Endothelial cell of umbilical vein (primary cell): ENCODE data around the gene OTOP2. TPM values are rescaled to one million over a fixed set of nuclear protein-coding genes. Genes with fewer than 3 reads are reported as not detected.

Experiments used
- BruUV-seq: library from RNA; stranded (reverse); fragments of 400-500 nt; replicated peaks from 2 replicates; lab custom pipeline; 2021; lab: Mats Ljungman, UMichigan
- CTCF ChIA-PET: fragments of 300-600, 350-600 bp; sonication (Branson Sonifier 250); formaldehyde crosslinking; loops from one replicate; lab custom pipeline; 2021; ENCODE audit warnings: antibody characterized with exemption, inconsistent platforms; lab: Charles Lee
- POLR2A ChIA-PET: fragments of 300-600, 350-600 bp; sonication (Branson Sonifier 250); formaldehyde crosslinking; loops from one replicate; lab custom pipeline; 2021; ENCODE audit warnings: antibody characterized with exemption, inconsistent platforms; lab: Charles Lee
- DNase-seq: peaks from one replicate; pipeline ENCODE4 v3.0.0-alpha.2; 2011; ENCODE audit warnings: low read depth, low spot score
- FAIRE-seq: peaks from 2 replicates; lab custom pipeline; 2011; peaks lifted over from hg19 to GRCh38; lab: Jason Lieb, UNC
- H2AFZ ChIP-seq: 2 replicates; pipeline ENCODE4 v1.6.0; 2012; ENCODE audit warnings: low read depth, low read length, control low read depth, inconsistent platforms
- H3K27ac ChIP-seq: 2 replicates; pipeline ENCODE4 v1.5.1; 2011; ENCODE audit warnings: low read depth, mild to moderate bottlenecking, control low read depth, low read length, moderate library complexity; ENCODE audit not compliant: insufficient read depth
- H3K27me3 ChIP-seq, 2 experiments: 2 replicates each; pipeline versions ENCODE4 v1.6.0 to v1.6.1; 2011; ENCODE audit warnings: low read length in 2 of 2, mixed read lengths in 1 of 2; ENCODE audit not compliant: control insufficient read depth in 2 of 2, insufficient read depth in 2 of 2
- H3K36me3 ChIP-seq, 2 experiments: 2 replicates in 1 of 2; 3 replicates in 1 of 2; pipeline ENCODE4 v1.5.1; 2011; ENCODE audit warnings: low read length in 2 of 2, mild to moderate bottlenecking in 1 of 2, moderate library complexity in 1 of 2; ENCODE audit not compliant: control insufficient read depth in 2 of 2, insufficient read depth in 2 of 2; ENCODE audit errors: extremely low read depth in 1 of 2
- H3K4me1 ChIP-seq: 3 replicates; pipeline ENCODE4 v1.5.1; 2011; ENCODE audit warnings: mild to moderate bottlenecking, low read length; ENCODE audit not compliant: control insufficient read depth, insufficient read depth; ENCODE audit errors: extremely low read depth
- H3K4me2 ChIP-seq: 2 replicates; pipeline ENCODE4 v1.6.1; 2011; ENCODE audit warnings: low read length, control low read depth, mixed read lengths; ENCODE audit not compliant: insufficient read depth
- H3K4me3 ChIP-seq, 3 experiments: fragments of 200-600 bp in 1 of 3; sonication (generic), shearing (Covaris generic) in 1 of 3; replicated peaks in 1 of 3; 2 replicates each; pipeline ENCODE4 v1.5.1; 2011 to 2016; ENCODE audit warnings: control low read depth in 3 of 3, low read length in 3 of 3, mild to moderate bottlenecking in 2 of 3, inconsistent platforms in 1 of 3, low read depth in 1 of 3, moderate library complexity in 1 of 3; ENCODE audit not compliant: insufficient read depth in 1 of 3
- H3K79me2 ChIP-seq: 2 replicates; pipeline ENCODE4 v1.6.0; 2012; ENCODE audit warnings: low read length, inconsistent platforms; ENCODE audit not compliant: control insufficient read depth, insufficient read depth
- H3K9ac ChIP-seq: replicated peaks from 2 replicates; pipeline ENCODE3; 2011; ENCODE audit warnings: low read length, control low read depth; ENCODE audit not compliant: insufficient read depth; ENCODE audit errors: extremely low read depth
- H3K9me1 ChIP-seq: replicated peaks from 3 replicates; pipeline ENCODE4 v1.6.0; 2011; ENCODE audit warnings: mild to moderate bottlenecking, low read length; ENCODE audit not compliant: control insufficient read depth, insufficient read depth; ENCODE audit errors: extremely low read depth
- H3K9me3 ChIP-seq: replicated peaks from 2 replicates; pipeline ENCODE4 v1.5.1; 2012; ENCODE audit warnings: low read length, inconsistent platforms; ENCODE audit not compliant: control insufficient read depth, insufficient read depth
- H4K20me1 ChIP-seq: replicated peaks from 2 replicates; pipeline ENCODE3; 2011; ENCODE audit warnings: mild to moderate bottlenecking, low read length; ENCODE audit not compliant: control insufficient read depth, insufficient read depth; ENCODE audit errors: extremely low read depth
- EZH2 ChIP-seq: IDR thresholded peaks from 2 replicates; pipeline ENCODE4 v1.6.1; 2012; ENCODE audit warnings: borderline replicate concordance, low read depth, mild to moderate bottlenecking, moderate library complexity, low read length, inconsistent platforms; ENCODE audit not compliant: severe bottlenecking
- FOS ChIP-seq: IDR thresholded peaks from 2 replicates; pipeline ENCODE4 v1.6.1; 2011; ENCODE audit warnings: mild to moderate bottlenecking, low read length, moderate library complexity, borderline replicate concordance; ENCODE audit not compliant: insufficient read depth
- GATA2 ChIP-seq: IDR thresholded peaks from 2 replicates; pipeline ENCODE4 v1.7.0; 2011; ENCODE audit warnings: low read depth, mild to moderate bottlenecking, moderate library complexity, mixed read lengths, low read length; ENCODE audit not compliant: insufficient read length, insufficient read depth
- JUN ChIP-seq: IDR thresholded peaks from 2 replicates; pipeline ENCODE4 v1.6.1; 2011; ENCODE audit warnings: borderline replicate concordance, low read depth; ENCODE audit not compliant: insufficient read length, insufficient read depth
- MYC ChIP-seq: IDR thresholded peaks from one replicate; pipeline ENCODE4 v1.6.1; 2011; ENCODE audit warnings: mild to moderate bottlenecking, low read depth, low read length
- POLR2A ChIP-seq: IDR thresholded peaks from 2 replicates; pipeline ENCODE4 v1.6.1; 2012; ENCODE audit warnings: low read depth, mild to moderate bottlenecking, control low read depth, low read length
- POLR2AphosphoS5 ChIP-seq: IDR thresholded peaks from 2 replicates; pipeline ENCODE4 v1.6.1; 2012; ENCODE audit warnings: low read depth, mild to moderate bottlenecking, control low read depth, low read length, moderate library complexity; ENCODE audit not compliant: insufficient read depth
- dilution Hi-C: fragments of 300-500 bp; cut with MboI; formaldehyde crosslinking; loops from one replicate; pipeline ENCODE4 v1.15.0; 2019; ENCODE audit warnings: low sequenced_read_pairs; ENCODE audit not compliant: extremely low pct_ligation_motif_present
- intact Hi-C: fragments of 100-400 bp; cut with micrococcal nuclease; formaldehyde crosslinking; loops from one replicate; pipeline ENCODE4 v1.10.0; 2022
- polyA plus RNA-seq, 4 experiments: library from polyadenylated mRNA; depleted of rRNA in 3 of 4; stranded (reverse) in 3 of 4; unstranded in 1 of 4; fragments of >200 nt; gene quantifications; 2 replicates each; pipeline versions ENCODE4 v1.2.1 to v1.2.3, GENCODE V29; 2011 to 2012; ENCODE audit warnings: missing spikeins in 1 of 4
- total RNA-seq: library from RNA; stranded (reverse); gene quantifications from 2 replicates; pipeline ENCODE4 v1.2.3, GENCODE V29; 2021
- TF ChIP-seq, protein P1 (sequence below), 2 donors: IDR thresholded peaks; 1 replicate in 1 of 2; 2 replicates in 1 of 2; pipeline ENCODE4 v1.5.1; 2011; ENCODE audit warnings: low read length in 2 of 2, mild to moderate bottlenecking in 2 of 2, moderate library complexity in 2 of 2, control low read depth in 1 of 2, inconsistent platforms in 1 of 2, low read depth in 1 of 2; ENCODE audit not compliant: insufficient read depth in 1 of 2; ENCODE audit errors: extremely low read depth in 1 of 2
- TF ChIP-seq, protein P2 (sequence below): IDR thresholded peaks from 2 replicates; pipeline ENCODE4 v1.6.1; 2011; ENCODE audit not compliant: insufficient read depth, insufficient read length

The OTOP2 gene
- total and polyA plus RNA-seq, 2 donors (not counting 3 experiments of a cell fraction or from before 2014, with no cell fraction given) = not detected

DNA sequence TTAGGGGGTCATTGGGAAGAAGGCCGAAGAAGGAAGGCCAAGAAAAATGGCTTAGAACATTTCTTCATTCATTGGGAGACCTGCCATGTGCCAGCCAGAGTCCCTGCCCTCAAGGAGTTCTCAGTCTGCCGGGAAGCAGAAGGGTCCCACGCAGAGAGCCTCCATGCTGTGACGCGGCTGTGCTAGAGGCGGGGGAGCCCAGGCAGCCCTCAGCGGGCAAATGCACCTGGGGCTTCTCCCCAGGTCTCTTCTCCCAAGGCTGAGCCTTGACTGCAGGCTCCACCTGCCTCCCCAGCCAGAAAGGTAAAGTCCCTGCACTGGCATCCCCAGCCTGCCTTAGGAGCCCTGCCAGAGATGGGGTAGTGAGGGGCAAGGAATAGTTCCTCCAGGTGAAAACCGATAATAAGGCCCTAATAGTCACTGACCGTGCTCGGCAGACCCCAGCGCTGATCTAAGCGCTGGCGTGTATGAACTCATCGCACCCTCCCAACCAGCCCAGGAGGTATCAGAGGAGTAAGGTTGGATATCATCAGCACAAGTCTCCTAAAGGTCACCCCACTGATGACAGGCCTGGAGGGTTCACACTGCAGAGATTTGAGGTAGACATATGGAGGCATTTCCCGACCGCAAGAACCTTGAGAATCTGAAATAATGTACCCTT is 57.4 kb downstream of the OTOP2 start:
- BruUV-seq = TSS peak; percentile 57
- peaks cover 0 to 2% of the 10 kb centered on the region in 2 experiments for H3K27me3 ChIP-seq
- H3K9ac ChIP-seq = peak overlapping the region; percentile 17
- TF ChIP-seq POLR2AphosphoS5 (no peak), POLR2A (no peak), FOS (no peak), JUN (no peak), GATA2 (no peak), MYC (no peak), EZH2 (no peak)
- TF ChIP-seq, protein P1, sequence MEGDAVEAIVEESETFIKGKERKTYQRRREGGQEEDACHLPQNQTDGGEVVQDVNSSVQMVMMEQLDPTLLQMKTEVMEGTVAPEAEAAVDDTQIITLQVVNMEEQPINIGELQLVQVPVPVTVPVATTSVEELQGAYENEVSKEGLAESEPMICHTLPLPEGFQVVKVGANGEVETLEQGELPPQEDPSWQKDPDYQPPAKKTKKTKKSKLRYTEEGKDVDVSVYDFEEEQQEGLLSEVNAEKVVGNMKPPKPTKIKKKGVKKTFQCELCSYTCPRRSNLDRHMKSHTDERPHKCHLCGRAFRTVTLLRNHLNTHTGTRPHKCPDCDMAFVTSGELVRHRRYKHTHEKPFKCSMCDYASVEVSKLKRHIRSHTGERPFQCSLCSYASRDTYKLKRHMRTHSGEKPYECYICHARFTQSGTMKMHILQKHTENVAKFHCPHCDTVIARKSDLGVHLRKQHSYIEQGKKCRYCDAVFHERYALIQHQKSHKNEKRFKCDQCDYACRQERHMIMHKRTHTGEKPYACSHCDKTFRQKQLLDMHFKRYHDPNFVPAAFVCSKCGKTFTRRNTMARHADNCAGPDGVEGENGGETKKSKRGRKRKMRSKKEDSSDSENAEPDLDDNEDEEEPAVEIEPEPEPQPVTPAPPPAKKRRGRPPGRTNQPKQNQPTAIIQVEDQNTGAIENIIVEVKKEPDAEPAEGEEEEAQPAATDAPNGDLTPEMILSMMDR (IDR thresholded peaks at IDR 0.05; ENCODE audit: extremely low read depth in 1 of 2, insufficient read depth in 1 of 2, low read depth in 1 of 2, low read length in 2 of 2) = no peak
- TF ChIP-seq, protein P2, sequence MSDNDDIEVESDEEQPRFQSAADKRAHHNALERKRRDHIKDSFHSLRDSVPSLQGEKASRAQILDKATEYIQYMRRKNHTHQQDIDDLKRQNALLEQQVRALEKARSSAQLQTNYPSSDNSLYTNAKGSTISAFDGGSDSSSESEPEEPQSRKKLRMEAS = no peak
- no peaks in the 10 kb centered on the region for H3K9me1 ChIP-seq
- peak overlapping the region in 2 of 3 experiments; percentile 25 to 38 for H3K4me3 ChIP-seq
- H2AFZ ChIP-seq = peak overlapping the region; percentile 46
- dilution Hi-C loops = no loop called here
- H3K36me3 ChIP-seq = no peaks in the 10 kb centered on the region
- no peaks in the 10 kb centered on the region for H4K20me1 ChIP-seq
- intact Hi-C loops = no loop called here
- peak overlapping the region; percentile 1 for H3K27ac ChIP-seq
- H3K79me2 ChIP-seq = no peaks in the 10 kb centered on the region
- no peaks in the 10 kb centered on the region for H3K9me3 ChIP-seq
- ChIA-PET POLR2A (no interaction called here), CTCF (no interaction called here)
- FAIRE-seq (no peak), DNase-seq (no peak)
- peak overlapping the region; percentile 35 for H3K4me2 ChIP-seq
- H3K4me1 ChIP-seq = peaks cover 11% of the 10 kb centered on the region
